ENCODE measurements around the gene ARCN1.

Gene ARCN1

DNA sequence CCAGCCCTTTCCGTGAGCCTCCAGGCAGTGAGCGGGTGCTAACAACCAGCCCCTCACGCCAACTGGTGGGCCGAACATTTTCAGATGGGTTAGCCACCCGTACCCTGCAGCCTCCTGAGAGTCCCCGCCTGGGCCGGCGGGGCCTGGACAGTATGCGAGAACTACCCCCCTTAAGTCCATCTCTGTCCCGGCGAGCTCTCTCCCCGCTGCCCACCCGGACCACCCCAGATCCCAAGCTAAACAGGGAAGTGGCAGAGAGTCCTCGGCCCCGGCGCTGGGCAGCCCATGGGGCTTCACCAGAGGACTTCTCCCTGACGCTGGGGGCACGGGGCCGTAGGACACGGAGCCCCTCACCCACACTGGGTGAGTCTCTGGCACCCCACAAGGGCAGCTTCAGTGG, 55.8 kb downstream of the ARCN1 start:
- Histone ChIP-seq H3K27me3 (no peaks in the 10 kb centered on the region), H3K9me3 (no peaks in the 10 kb centered on the region), H3K4me1 (peaks cover 0 to 47% (median 19%) of the 10 kb centered on the region in 4 donors), H3K27ac (peak overlapping the region in 1 of 2 donors; percentile 29), H3K4me3 (no peak overlapping the region), H3K36me3 (peaks cover 50 to 81% (median 77%) of the 10 kb centered on the region in 3 donors)
- TF ChIP-seq, protein P1, sequence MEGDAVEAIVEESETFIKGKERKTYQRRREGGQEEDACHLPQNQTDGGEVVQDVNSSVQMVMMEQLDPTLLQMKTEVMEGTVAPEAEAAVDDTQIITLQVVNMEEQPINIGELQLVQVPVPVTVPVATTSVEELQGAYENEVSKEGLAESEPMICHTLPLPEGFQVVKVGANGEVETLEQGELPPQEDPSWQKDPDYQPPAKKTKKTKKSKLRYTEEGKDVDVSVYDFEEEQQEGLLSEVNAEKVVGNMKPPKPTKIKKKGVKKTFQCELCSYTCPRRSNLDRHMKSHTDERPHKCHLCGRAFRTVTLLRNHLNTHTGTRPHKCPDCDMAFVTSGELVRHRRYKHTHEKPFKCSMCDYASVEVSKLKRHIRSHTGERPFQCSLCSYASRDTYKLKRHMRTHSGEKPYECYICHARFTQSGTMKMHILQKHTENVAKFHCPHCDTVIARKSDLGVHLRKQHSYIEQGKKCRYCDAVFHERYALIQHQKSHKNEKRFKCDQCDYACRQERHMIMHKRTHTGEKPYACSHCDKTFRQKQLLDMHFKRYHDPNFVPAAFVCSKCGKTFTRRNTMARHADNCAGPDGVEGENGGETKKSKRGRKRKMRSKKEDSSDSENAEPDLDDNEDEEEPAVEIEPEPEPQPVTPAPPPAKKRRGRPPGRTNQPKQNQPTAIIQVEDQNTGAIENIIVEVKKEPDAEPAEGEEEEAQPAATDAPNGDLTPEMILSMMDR (IDR thresholded peaks at IDR 0.05): no peak
- intact Hi-C loops (cut with DNase I; ENCODE audit: low total_unique reads): no loop called here
- DNase-seq: no peak

DNA sequence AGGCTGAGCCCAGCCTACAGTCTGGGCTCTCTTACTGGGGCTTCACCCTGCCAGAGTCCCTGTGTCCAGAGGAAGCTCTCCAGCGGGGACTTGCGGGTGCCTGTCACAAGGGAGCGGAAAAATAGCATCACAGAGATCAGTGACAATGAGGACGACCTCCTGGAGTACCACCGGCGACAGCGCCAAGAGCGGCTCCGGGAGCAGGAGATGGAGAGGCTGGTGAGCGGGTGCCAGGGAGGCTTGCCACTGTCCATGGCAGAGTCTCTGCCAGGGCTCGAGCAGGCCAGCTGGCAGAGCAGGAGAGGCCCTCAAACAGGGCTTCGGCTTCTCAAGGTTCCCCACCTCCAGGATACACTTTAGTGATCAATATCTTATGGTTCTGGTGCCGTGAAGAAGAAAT, 56.2 kb downstream of the ARCN1 start:
- no peak for DNase-seq
- Histone ChIP-seq H3K27me3 (no peaks in the 10 kb centered on the region), H3K27ac (peak overlapping the region; percentile 9 to 29), H3K4me3 (no peak overlapping the region), H3K36me3 (peaks cover 50 to 81% (median 81%) of the 10 kb centered on the region in 3 donors), H3K4me1 (peaks cover 0 to 45% (median 19%) of the 10 kb centered on the region in 4 donors), H3K9me3 (no peaks in the 10 kb centered on the region)
- intact Hi-C loops (cut with DNase I; ENCODE audit: low total_unique reads): no loop called here
- TF ChIP-seq, protein P1 (IDR thresholded peaks at IDR 0.05): no peak

DNA sequence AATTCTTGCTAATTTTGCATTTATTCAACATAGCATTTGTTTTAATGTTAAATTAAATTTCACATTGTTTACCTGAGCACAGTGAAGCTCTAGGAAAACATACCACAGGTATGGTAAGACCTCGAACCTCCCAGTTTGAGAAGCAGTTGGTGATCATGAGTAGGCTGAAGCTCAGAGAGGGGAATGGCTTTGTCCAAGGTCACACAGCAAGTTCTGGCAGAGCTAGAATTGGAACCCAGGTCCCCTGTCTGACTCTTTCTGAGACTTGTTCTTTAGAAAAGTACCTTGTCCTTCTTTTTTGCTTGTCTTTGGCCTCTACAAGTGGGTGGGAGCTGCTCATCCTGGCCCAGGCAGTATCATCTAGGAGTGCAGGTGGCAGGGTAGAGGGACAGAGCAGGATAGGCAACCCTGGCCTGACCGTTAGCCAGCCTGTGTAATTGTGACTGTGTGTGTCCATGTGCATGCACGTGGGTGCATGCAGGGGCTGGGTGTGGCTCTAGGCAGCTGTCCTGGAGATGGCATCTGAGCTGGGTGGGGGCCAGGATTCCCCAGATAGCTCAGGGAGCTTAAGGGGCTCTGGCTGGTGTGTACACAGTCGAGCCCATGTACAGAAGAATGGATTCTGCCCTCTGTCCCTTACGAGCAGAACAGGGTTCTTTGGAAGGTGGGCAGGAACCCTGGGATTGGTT, 56.8 kb downstream of the ARCN1 start:
- H3K4me1 ChIP-seq: peaks cover 0 to 49% (median 21%) of the 10 kb centered on the region in 4 donors
- H3K27me3 ChIP-seq: no peaks in the 10 kb centered on the region
- peak overlapping the region; percentile 9 to 29 for H3K27ac ChIP-seq
- peaks cover 50 to 81% (median 80%) of the 10 kb centered on the region in 3 donors for H3K36me3 ChIP-seq
- H3K4me3 ChIP-seq: no peak overlapping the region
- TF ChIP-seq, protein P1 (IDR thresholded peaks at IDR 0.05): no peak
- H3K9me3 ChIP-seq: no peaks in the 10 kb centered on the region
- no peak for DNase-seq
- intact Hi-C loops (cut with DNase I; ENCODE audit: low total_unique reads): no loop called here

DNA sequence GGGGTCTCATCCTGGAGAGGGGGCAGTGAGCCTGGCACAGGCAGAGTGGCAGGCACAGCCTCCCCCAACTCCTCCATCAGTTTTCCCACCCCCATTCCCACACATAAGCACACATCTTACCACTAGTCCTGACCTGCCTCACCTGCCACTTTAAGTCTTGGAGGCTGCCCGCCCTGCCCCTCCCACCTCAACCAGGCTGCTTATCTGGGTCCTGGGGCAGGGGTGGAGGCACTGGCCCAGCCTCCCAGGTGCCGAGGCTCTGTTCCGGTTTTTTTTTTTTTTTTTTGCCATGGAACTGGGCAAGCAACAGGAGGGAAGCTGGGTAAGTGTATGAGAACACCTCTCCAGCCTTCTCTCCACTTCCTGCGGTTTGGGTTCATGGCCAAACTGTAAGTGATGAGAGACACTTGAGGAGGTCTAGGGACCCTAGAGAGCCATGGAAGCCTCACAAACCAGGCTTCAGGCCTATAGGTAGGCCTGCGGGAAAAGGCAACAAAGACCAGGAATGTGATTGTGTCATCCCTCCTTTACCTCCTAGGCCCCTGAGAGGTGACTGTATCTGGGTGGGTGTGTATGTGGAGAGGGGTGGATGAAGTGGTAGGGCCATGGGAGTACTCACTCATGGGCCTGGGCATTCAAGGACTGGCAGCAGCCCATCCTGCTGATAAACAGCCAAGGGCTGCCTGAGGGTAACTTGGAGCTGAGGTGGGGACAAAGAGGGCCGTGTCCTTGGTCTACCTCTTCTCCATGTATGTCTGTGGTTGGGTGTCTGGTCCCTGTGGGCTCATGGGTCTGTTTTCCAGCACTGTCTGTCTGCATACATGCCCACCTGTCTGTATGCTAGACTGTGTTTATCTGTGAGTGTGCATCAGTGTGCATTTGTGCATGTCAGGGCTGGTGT, 57.8 kb downstream of the ARCN1 start:
- no peak overlapping the region for H3K4me3 ChIP-seq
- H3K36me3 ChIP-seq: peaks cover 46 to 75% (median 70%) of the 10 kb centered on the region in 3 donors
- no peaks in the 10 kb centered on the region for H3K9me3 ChIP-seq
- peaks cover 7 to 55% (median 28%) of the 10 kb centered on the region in 4 donors for H3K4me1 ChIP-seq
- no peaks in the 10 kb centered on the region for H3K27me3 ChIP-seq
- H3K27ac ChIP-seq: no peak overlapping the region
- no peak for DNase-seq
- intact Hi-C loops (cut with DNase I; ENCODE audit: low total_unique reads): no loop called here
- TF ChIP-seq, protein P1 (IDR thresholded peaks at IDR 0.05): no peak

- intact Hi-C loops (cut with DNase I; ENCODE audit: low total_unique reads): no loop called here
- Histone ChIP-seq H3K4me1 (peaks cover 7 to 61% (median 34%) of the 10 kb centered on the region in 4 donors), H3K27me3 (no peaks in the 10 kb centered on the region), H3K36me3 (peaks cover 38 to 75% (median 64%) of the 10 kb centered on the region in 3 donors), H3K4me3 (no peak overlapping the region), H3K9me3 (no peaks in the 10 kb centered on the region), H3K27ac (no peak overlapping the region)
- TF ChIP-seq, protein P1 (IDR thresholded peaks at IDR 0.05): no peak
- no peak for DNase-seq
Observed at GRCh38 chr11:118631142-118631909, 59.1 kb downstream of the ARCN1 start.
